GM12878 (cell line): ENCODE data around the gene CAMK2D.

ENCODE experiments used
- ATF2 ChIP-seq: IDR thresholded peaks from 2 replicates; pipeline ENCODE4 v1.6.1; 2012; ENCODE audit warnings: low read length, inconsistent platforms
- CBX5 ChIP-seq: sonication (generic); IDR thresholded peaks from 2 replicates; pipeline ENCODE4 v1.6.1; 2016; ENCODE audit warnings: low read depth, moderate library complexity, mild to moderate bottlenecking, inconsistent platforms
- CTCF ChIP-seq, 3 experiments: IDR thresholded peaks in 2 of 3; conservative IDR thresholded peaks in 1 of 3; 2 replicates each; pipeline ENCODE4 v1.5.1; 2011; ENCODE audit warnings: low read depth in 3 of 3, low read length in 3 of 3, mild to moderate bottlenecking in 3 of 3, control low read depth in 2 of 3, moderate library complexity in 2 of 3, inconsistent platforms in 1 of 3, mixed read lengths in 1 of 3; ENCODE audit not compliant: control insufficient read depth in 2 of 3, insufficient read depth in 1 of 3; ENCODE audit errors: extremely low read depth in 1 of 3
- EZH2 ChIP-seq: IDR thresholded peaks from 2 replicates; pipeline ENCODE4 v1.6.1; 2012; ENCODE audit warnings: low read depth, mild to moderate bottlenecking, control low read depth, inconsistent platforms, low read length, borderline replicate concordance; ENCODE audit not compliant: control insufficient read depth
- HDAC6 ChIP-seq: fragments of 200-600 bp; sonication (generic); IDR thresholded peaks from one replicate; pipeline ENCODE4 v1.8.0; 2017; ENCODE audit warnings: antibody characterized with exemption; ENCODE audit not compliant: unreplicated experiment
- MTA3 ChIP-seq: IDR thresholded peaks from 2 replicates; pipeline ENCODE4 v1.6.1; 2012; ENCODE audit warnings: low read length, inconsistent platforms, borderline replicate concordance
- NRF1 ChIP-seq: conservative IDR thresholded peaks from 2 replicates; pipeline ENCODE4 v1.6.1; 2011; ENCODE audit warnings: mild to moderate bottlenecking, low read depth, low read length, improper control_type of control experiment
- POLR2A ChIP-seq: IDR thresholded peaks from 2 replicates; pipeline ENCODE4 v1.6.1; 2011; ENCODE audit warnings: low read depth, mild to moderate bottlenecking, low read length
- POLR2AphosphoS5 ChIP-seq: IDR thresholded peaks from 2 replicates; pipeline ENCODE4 v1.6.1; 2011; ENCODE audit warnings: mild to moderate bottlenecking, low read length, inconsistent platforms
- SUZ12 ChIP-seq: fragments of 200-600 bp; sonication (generic); IDR thresholded peaks from one replicate; pipeline ENCODE4 v1.6.1; 2018; ENCODE audit warnings: antibody characterized with exemption, mild to moderate bottlenecking; ENCODE audit not compliant: unreplicated experiment
- TBL1XR1 ChIP-seq: IDR thresholded peaks from 2 replicates; pipeline ENCODE4 v1.6.1; 2012; ENCODE audit warnings: low read depth, low read length, improper control_type of control experiment
- ZBTB40 ChIP-seq: fragments of 450-650 bp; IDR thresholded peaks from 2 replicates; pipeline ENCODE4 v1.6.1; 2016; ENCODE audit warnings: mild to moderate bottlenecking, moderate library complexity, borderline replicate concordance

GRCh38 chr4:113502476-113502875 lies 259.1 kb downstream of the CAMK2D start:
- TF ChIP-seq CTCF (IDR thresholded peaks at IDR 0.05 in 2 of 3, conservative IDR thresholded peaks at IDR 0.05 in 1 of 3; ENCODE audit: control insufficient read depth in 2 of 3, extremely low read depth in 1 of 3, insufficient read depth in 1 of 3, low read depth in 3 of 3, low read length in 3 of 3) (no peak), ZBTB40 (no peak), CBX5 (no peak), TBL1XR1 (no peak), HDAC6 (no peak), MTA3 (no peak), SUZ12 (no peak), POLR2A (no peak), EZH2 (no peak), NRF1 (no peak), ATF2 (no peak), POLR2AphosphoS5 (no peak)
